Measurements from ENCODE around the gene OR1Q1. TPM values are rescaled to one million over a fixed set of nuclear protein-coding genes. Genes with fewer than 3 reads are reported as not detected.

The OR1Q1 gene
- polyA plus RNA-seq, 3 donors, result not detected

DNA sequence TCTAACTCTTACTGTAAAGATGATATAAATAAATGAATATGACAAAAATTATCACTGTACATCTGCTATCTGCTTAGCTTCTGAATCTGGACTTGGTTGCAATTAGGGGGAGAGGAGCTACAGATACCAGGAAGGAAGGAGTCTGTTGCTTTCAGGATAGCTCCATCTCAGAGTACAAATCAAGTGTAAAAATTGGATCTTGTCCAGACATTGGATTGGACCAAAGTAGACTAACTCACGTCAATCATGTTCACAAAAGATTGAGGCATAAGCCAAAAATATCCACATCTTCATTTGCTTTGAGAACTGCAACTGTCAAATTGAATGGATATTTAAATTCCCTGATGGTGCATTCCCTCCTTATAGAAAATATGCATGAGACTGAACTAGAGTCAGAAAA is 8.8 kb upstream of the OR1Q1 start:
- no CpG with 5 or more reads among the region's 1 CpG for WGBS (ENCODE audit: insufficient coverage)
- Histone ChIP-seq H2AFZ (ENCODE audit: insufficient read depth, low read depth, low read length, poor library complexity, severe bottlenecking) (no peak overlapping the region), H4K20me1 (ENCODE audit: insufficient read depth, low read length) (no peaks in the 10 kb centered on the region), H3K9ac (ENCODE audit: insufficient read depth, low read length, poor library complexity, severe bottlenecking) (no peak overlapping the region), H3K4me1 (ENCODE audit: control insufficient read depth in 1 of 2, insufficient read depth in 2 of 2, low read length in 2 of 2) (no peaks in the 10 kb centered on the region), H3K79me2 (ENCODE audit: insufficient read depth, low read length) (no peaks in the 10 kb centered on the region), H3K4me2 (replicated peaks; ENCODE audit: extremely low read depth, low read length, poor library complexity, severe bottlenecking) (no peak overlapping the region), H3K36me3 (replicated peaks in 1 of 2; ENCODE audit: control insufficient read depth in 1 of 2, insufficient read depth in 2 of 2, low read length in 2 of 2) (no peaks in the 10 kb centered on the region), H3K27me3 (ENCODE audit: control insufficient read depth in 2 of 2, insufficient read depth in 2 of 2, low read length in 2 of 2) (no peaks in the 10 kb centered on the region), H3K9me3 (replicated peaks in 1 of 2; ENCODE audit: control insufficient read depth in 1 of 2, insufficient read depth in 1 of 2, low read length in 2 of 2) (peaks cover 1 to 8% of the 10 kb centered on the region in 2 donors), H3K4me3 (replicated peaks in 1 of 3; ENCODE audit: low read depth in 2 of 3, low read length in 3 of 3) (no peak overlapping the region), H3K27ac (ENCODE audit: low read depth in 1 of 2, low read length in 2 of 2) (no peak overlapping the region)
- intact Hi-C loops (cut with micrococcal nuclease), result no loop called here
- no peak for DNase-seq
- peaks cover 2 to 8% (median 4%) of the 10 kb centered on the region in 7 donors for H3K9me3 Mint-ChIP-seq
- H3K4me3 Mint-ChIP-seq, result no peak overlapping the region
- TF ChIP-seq, protein P1, sequence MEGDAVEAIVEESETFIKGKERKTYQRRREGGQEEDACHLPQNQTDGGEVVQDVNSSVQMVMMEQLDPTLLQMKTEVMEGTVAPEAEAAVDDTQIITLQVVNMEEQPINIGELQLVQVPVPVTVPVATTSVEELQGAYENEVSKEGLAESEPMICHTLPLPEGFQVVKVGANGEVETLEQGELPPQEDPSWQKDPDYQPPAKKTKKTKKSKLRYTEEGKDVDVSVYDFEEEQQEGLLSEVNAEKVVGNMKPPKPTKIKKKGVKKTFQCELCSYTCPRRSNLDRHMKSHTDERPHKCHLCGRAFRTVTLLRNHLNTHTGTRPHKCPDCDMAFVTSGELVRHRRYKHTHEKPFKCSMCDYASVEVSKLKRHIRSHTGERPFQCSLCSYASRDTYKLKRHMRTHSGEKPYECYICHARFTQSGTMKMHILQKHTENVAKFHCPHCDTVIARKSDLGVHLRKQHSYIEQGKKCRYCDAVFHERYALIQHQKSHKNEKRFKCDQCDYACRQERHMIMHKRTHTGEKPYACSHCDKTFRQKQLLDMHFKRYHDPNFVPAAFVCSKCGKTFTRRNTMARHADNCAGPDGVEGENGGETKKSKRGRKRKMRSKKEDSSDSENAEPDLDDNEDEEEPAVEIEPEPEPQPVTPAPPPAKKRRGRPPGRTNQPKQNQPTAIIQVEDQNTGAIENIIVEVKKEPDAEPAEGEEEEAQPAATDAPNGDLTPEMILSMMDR (IDR thresholded peaks at IDR 0.05), result no peak
- peaks cover 0 to 5% (median 4%) of the 10 kb centered on the region in 3 donors for H3K27me3 Mint-ChIP-seq (ENCODE audit: low read depth in 3 of 3)
- H3K27ac Mint-ChIP-seq, result no peak overlapping the region
- H3K4me1 Mint-ChIP-seq, result no peaks in the 10 kb centered on the region
- H3K36me3 Mint-ChIP-seq, result no peaks in the 10 kb centered on the region

DNA sequence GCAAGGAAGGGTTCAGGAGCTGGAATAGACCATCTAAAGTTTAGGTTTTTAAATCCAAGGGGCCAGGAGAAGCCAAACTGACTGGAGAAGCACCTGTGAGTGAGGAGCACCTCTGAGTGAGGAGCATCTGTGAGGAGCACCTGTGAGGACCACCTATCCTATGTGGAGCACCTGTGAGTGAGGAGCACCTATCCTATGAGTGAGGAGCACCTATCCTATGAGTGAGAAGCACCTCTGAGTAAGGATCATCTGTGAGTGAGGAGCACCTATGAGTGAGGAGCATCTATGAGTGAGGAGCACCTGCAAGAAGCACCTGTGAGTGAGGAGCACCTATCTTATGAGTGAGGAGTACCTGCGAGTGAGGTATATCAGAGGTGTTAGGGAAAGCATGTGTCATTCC is 8.0 kb upstream of the OR1Q1 start:
- H3K36me3 Mint-ChIP-seq, result no peaks in the 10 kb centered on the region
- WGBS (ENCODE audit: insufficient coverage), result 90% methylated on average over 1 of the region's 1 CpG
- Histone ChIP-seq H3K79me2 (ENCODE audit: insufficient read depth, low read length) (no peaks in the 10 kb centered on the region), H3K4me1 (ENCODE audit: control insufficient read depth in 1 of 2, insufficient read depth in 2 of 2, low read length in 2 of 2) (no peaks in the 10 kb centered on the region), H3K4me2 (replicated peaks; ENCODE audit: extremely low read depth, low read length, poor library complexity, severe bottlenecking) (no peak overlapping the region), H4K20me1 (ENCODE audit: insufficient read depth, low read length) (no peaks in the 10 kb centered on the region), H2AFZ (ENCODE audit: insufficient read depth, low read depth, low read length, poor library complexity, severe bottlenecking) (no peak overlapping the region), H3K36me3 (replicated peaks in 1 of 2; ENCODE audit: control insufficient read depth in 1 of 2, insufficient read depth in 2 of 2, low read length in 2 of 2) (no peaks in the 10 kb centered on the region), H3K4me3 (replicated peaks in 1 of 3; ENCODE audit: low read depth in 2 of 3, low read length in 3 of 3) (no peak overlapping the region), H3K27ac (ENCODE audit: low read depth in 1 of 2, low read length in 2 of 2) (no peak overlapping the region), H3K9me3 (replicated peaks in 1 of 2; ENCODE audit: control insufficient read depth in 1 of 2, insufficient read depth in 1 of 2, low read length in 2 of 2) (peaks cover 0 to 7% of the 10 kb centered on the region in 2 donors), H3K9ac (ENCODE audit: insufficient read depth, low read length, poor library complexity, severe bottlenecking) (no peak overlapping the region), H3K27me3 (ENCODE audit: control insufficient read depth in 2 of 2, insufficient read depth in 2 of 2, low read length in 2 of 2) (no peaks in the 10 kb centered on the region)
- DNase-seq, result no peak
- no peaks in the 10 kb centered on the region for H3K4me1 Mint-ChIP-seq
- peaks cover 0 to 5% (median 4%) of the 10 kb centered on the region in 3 donors for H3K27me3 Mint-ChIP-seq (ENCODE audit: low read depth in 3 of 3)
- peaks cover 0 to 4% (median 3%) of the 10 kb centered on the region in 7 donors for H3K9me3 Mint-ChIP-seq
- intact Hi-C loops (cut with micrococcal nuclease), result no loop called here
- TF ChIP-seq, protein P1 (IDR thresholded peaks at IDR 0.05), result no peak
- H3K27ac Mint-ChIP-seq, result no peak overlapping the region
- H3K4me3 Mint-ChIP-seq, result no peak overlapping the region

All from CD14-positive monocyte (primary cell).